HG03280 (cell line): Measurements from ENCODE around the gene KRT10.
"Not testable (repeated sequence)": the region's sequence is repeated elsewhere in the genome, so short reads cannot be mapped to it uniquely, and the experiment has no call there.

Source experiments
- ATAC-seq: cut with Tn5 transposase; IDR thresholded peaks from one replicate; pipeline ENCODE4 v1.9.1; 2021; ENCODE audit warnings: mild to moderate bottlenecking, moderate library complexity; ENCODE audit not compliant: unreplicated experiment

Gene KRT10

GRCh38 chr17:40836020-40836419 is 13.6 kb upstream of the KRT10 start:
- no peak for ATAC-seq

- ATAC-seq = no peak
Observed at GRCh38 chr17:40833882-40834281, 11.5 kb upstream of the KRT10 start.

GRCh38 chr17:40832840-40833239 is 10.4 kb upstream of the KRT10 start:
- no peak for ATAC-seq

- no peak for ATAC-seq
Observed at GRCh38 chr17:40830085-40830776, 7.8 kb upstream of the KRT10 start.

- no peak for ATAC-seq
Observed at GRCh38 chr17:40828454-40829044, 6.1 kb upstream of the KRT10 start.

- no peak for ATAC-seq
Observed at GRCh38 chr17:40827746-40828453, 5.5 kb upstream of the KRT10 start.

- ATAC-seq = no peak
Observed at GRCh38 chr17:40825599-40825998, 3.2 kb upstream of the KRT10 start.

- no peak for ATAC-seq
Observed at GRCh38 chr17:40824015-40824832, 1.8 kb upstream of the KRT10 start.

GRCh38 chr17:40821536-40821935 is 878 bp downstream of the KRT10 start:
- ATAC-seq = no peak

GRCh38 chr17:40820228-40820838 is 2.1 kb downstream of the KRT10 start:
- ATAC-seq = no peak

GRCh38 chr17:40819528-40820125 is 2.8 kb downstream of the KRT10 start:
- ATAC-seq = no peak

GRCh38 chr17:40818733-40819527 is 3.5 kb downstream of the KRT10 start:
- ATAC-seq = peak; percentile 85

- no peak for ATAC-seq
Observed at GRCh38 chr17:40818343-40818732, 4.1 kb downstream of the KRT10 start.

- ATAC-seq = no peak
Observed at GRCh38 chr17:40817103-40817682, 5.2 kb downstream of the KRT10 start.

- no peak for ATAC-seq
Observed at GRCh38 chr17:40816569-40816968, 5.8 kb downstream of the KRT10 start.

- ATAC-seq = no peak
Observed at GRCh38 chr17:40815381-40815780, 7.0 kb downstream of the KRT10 start.

GRCh38 chr17:40814657-40815056 is 7.8 kb downstream of the KRT10 start:
- ATAC-seq = not testable (repeated sequence)

- ATAC-seq = no peak
Observed at GRCh38 chr17:40813804-40814203, 8.6 kb downstream of the KRT10 start.

- ATAC-seq = no peak
Observed at GRCh38 chr17:40812639-40813038, 9.8 kb downstream of the KRT10 start.
